Measurements from ENCODE around the gene FURIN. TPM values are rescaled to one million over a fixed set of nuclear protein-coding genes. Genes with fewer than 3 reads are reported as not detected.
"Not testable (repeated sequence)": the region's sequence is repeated elsewhere in the genome, so short reads cannot be mapped to it uniquely, and the experiment has no call there.

The FURIN gene
- 56.1 and 60.0 TPM in 2 replicates for total RNA-seq (2014; rRNA removed; shearing (Covaris generic))

DNA sequence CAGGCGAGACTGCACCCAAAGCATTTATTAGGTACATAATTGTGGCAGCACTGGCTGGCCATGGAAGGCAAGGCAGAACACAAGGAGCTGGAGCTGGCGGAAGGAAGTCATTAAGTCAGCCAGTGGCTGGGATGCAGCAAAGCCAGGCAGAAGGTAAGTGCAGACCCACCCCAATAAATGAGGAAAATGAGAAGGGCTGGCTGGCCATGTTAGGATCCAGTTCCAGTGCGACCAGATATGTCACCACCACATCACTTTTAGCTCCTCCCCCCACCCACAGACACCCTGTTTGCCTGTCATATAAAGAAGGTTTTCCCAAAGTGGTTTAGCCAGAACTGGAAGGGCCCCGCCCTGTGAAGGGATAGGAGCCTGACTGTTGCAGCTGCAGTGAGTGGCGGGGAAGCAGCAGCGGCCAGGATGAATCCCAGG is at the start of gene FURIN:
FURIN (plus strand) TSS at position 328 of the 429 bp plus-strand sequence. CDS start 7,153 bp downstream, outside the sequence.
- peak; percentile 46 for DNase-seq (ENCODE audit: low spot score)

DNA sequence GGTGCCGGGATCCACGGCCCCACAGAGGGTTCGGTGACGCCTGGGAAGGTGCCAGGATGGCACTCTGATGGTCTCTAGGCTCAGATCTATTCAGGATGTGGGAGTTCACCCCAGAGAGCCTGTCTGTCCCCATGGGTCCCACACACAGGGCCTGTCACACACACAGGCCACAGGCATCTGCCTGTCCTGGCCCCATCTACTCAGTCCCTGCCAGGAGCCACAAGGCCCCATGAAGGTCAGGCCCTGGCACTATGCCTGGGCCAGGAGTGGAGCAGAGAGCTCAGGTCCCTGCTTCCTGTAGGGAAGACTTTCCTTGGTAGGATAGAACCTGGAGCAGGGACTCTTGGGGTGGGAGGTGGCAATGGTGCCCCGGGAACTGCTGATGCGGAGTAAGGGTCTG is 49.0 kb upstream of the FURIN start:
- no peak for DNase-seq (ENCODE audit: low spot score)

DNA sequence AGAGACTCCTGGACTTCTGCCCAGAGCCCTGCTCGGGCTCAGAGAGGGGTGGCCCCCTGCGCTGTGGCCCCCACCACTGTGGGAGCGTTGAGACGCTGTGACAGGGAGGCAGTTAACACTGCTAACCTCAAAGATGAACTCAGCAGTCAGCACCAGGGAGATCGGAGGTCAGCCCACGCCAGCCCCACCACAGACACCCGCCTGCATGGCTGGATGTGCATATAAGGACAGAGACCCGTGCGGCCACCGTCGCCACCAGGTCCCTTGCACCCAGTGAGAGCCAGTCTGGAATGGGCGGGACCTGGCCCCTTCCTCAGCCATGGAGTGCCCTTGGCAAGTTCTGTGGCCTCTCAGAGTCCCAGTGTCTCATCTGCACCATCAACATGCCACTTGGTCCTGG is 48.5 kb upstream of the FURIN start:
- DNase-seq (ENCODE audit: low spot score): no peak

DNA sequence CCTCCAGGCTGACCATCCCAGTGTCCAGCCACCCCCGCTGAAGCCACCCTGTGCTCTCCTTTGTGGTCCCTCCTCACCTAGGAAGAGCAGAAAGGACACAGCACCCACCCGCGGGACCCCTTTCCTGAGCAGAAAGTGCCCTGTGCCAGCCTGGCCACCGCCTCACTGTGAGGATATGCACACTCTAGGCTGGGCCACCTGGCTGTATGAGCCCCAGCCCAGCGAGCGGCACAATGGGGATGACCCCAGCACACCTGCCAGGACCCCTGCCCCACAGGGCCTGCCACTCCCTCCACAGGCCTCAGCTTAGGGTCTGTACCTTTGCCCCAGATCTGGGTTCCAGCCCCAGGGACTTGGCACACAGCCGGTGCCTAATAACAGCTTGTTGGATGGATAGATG is 47.9 kb upstream of the FURIN start:
- no peak for DNase-seq (ENCODE audit: low spot score)

DNA sequence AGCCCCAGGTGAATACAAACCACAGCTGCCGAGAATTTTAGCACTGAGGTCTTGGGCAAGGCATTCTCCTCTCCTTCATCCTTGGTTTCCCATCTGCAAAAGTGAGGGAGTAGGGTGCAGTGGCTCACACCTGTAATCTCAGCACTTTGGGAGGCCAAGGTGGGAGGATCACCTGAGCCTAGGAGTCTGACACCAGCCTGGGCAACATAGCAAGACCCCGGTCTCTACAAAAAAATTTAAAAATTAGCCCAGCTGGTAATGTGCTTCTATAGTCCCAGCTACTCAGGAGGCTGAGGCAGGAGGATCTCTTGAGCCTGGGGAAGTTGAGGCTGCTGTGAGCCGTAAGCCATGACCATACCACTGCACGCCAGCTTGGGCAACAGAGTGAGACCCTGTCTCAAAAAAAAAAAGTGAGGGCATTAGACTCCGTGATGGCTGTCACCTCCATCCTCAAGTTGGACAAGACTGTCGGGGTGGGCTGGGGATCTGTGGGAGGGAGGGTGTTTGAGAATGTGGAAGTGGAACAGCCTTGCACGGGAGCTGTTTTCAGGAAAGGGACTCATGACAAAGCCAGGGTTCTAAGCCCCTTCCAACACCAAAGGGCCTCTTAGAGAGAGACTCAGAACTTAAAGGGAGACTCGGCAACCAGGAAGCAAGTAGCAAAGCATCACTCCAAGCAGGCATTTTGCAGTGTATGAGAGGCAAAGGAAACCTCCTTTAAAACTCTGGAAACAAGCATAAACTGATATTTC is 46.0 kb upstream of the FURIN start:
- DNase-seq (ENCODE audit: low spot score): no peak

DNA sequence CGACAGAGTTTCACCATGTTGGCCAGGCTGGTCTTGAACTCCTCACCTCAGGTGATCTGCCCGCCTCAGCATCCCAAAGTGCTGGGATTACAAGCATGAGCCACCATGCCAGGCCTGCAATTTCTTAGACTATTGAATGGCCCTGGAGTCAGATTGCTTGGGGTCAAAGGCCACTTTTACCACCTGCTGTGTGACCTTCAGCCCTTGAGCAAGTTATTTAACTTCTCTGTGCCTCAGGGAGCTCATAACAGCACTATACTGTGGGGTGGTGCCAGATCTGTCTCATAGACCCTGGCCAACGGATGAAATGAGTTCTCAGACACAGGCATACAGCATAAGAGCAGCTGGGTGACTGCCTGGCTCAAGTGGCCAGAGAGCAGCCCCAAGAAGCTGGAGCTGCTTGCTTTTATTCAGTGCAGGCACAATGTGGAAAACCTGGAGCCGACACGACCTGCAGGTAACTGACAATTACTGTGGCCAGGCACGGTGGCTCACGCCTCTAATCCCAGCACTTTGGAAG is 44.9 kb upstream of the FURIN start:
- DNase-seq (ENCODE audit: low spot score): no peak

DNA sequence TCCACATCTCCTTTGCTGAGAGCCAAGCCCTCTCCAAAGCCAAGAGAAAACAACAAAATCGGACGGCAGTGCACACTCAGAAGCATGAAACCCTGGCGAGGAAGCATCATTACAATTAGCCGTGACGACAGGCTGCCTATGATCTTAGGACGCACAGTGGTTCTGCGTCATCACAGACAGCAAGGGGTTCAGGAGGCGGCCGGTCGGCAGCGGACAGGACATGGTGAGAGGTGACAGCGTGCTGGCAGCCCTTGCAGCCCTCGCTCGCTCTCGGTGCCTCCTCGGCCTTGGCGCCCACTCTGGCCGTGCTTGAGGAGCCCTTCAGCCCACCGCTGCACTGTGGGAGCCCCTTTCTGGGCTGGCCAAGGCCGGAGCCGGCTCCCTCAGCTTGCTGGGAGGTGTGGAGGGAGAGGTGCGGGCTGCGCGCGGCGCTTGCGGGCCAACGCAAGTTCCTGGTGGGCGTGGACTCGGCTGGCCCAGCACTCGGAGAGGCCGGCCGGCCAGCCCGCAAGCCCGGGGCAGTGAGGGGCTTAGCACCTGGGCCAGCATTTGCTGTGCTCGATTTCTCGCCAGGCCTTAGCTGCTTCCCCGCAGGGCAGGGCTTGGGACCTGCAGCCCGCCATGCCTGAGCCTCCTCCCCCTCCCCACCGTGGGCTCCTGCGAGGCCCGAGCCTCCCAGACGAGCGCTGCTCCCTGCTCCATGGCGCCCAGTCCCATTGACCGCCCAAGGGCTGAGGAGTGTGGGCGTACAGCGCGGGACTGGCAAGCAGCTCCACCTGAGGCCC is 43.1 kb upstream of the FURIN start:
- DNase-seq (ENCODE audit: low spot score): not testable (repeated sequence)

DNA sequence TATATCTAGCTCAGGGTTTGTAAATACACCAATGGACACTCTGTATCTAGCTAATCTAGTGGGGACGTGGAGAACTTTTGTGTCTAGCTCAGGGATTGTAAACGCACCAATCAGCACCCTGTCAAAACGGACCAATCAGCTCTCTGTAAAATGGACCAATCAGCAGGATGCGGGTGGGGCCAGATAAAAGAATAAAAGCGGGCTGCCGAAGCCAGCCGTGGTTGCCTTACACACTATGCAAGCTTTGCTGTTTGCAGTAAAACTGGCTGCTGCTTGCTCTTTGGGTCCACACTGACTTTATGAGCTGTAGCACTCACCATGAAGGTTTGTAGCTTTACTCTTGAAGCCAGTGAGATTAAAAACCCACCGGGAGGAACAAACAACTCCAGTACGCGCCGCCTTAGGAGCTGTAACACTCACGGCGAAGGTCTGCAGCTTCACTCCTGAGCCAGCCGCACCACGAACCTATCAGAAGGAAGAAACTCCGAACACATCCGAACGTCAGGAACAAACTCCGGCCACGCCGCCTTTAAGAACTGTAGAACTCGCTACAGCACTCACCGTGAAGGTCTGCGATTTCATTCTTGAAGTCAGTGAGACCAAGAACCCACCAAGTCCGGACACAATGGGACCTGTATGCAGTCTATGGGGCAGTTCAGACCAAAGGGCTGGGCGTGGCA is 42.0 kb upstream of the FURIN start:
- not testable (repeated sequence) for DNase-seq (ENCODE audit: low spot score)

DNA sequence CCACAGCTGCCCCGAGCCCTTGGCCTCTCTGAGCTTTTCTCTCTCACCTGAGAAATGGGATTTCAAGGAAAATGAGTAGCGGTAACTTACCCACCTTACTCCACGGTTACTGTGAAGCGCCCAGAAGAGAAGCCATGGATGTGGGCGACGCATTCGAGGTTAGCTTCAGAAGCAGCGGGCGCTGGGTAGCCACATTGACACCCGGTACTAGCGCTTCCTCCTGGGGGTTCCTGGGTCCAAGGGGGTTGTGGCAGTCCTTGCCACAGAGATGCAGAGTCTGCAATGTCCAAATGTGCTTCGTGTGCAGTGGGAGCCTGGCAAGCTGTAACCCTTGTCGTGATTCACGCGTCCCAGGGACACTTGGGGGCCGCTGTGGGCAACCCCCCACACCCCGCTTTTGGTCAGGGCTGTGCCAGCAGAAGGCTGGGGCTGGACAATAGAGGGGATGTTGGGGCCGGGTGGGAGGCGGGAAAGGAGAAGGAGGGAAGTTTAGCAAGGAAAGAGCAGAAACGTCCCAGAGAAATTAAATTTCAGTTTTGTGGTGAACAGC is 41.4 kb upstream of the FURIN start:
- no peak for DNase-seq (ENCODE audit: low spot score)

DNA sequence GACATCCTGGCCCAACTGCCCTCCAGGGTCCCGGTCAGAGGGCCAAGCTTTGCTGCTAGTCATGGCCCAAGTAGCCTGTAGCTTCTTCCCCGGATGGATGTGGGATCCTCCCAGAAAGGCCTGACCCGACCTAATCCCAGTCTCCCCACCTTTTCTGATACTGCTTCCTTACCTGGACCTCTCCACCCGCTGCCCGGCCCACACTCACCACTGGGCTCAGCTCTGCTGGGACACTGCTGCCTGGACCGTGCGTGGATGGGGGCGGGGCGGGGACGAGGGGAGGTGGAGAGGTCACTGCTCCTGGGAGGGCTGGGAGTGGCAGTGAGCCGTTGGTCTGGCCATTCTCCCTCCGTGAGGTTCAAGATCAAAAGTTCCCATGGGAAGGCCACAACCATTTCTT is 40.3 kb upstream of the FURIN start:
- no peak for DNase-seq (ENCODE audit: low spot score)

DNA sequence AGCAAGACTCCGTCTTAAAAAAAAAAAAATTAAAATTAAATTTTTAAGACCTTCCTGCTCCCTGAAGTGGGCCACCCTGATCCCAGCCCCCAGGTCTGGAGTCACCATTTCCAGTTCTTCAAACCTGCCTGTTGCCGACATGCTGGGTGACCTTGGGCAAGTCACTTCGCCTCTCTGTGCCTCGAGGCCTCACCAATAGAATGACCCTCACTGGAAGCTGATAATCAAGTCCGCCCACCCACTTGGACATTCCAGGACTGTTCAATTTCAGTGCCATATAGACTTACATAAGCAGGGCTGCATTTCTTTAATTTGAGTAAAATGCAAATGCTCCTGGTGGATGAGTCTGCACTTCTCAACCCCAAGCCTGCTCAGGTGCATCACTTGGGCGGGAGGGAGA is 39.3 kb upstream of the FURIN start:
- DNase-seq (ENCODE audit: low spot score): no peak

DNA sequence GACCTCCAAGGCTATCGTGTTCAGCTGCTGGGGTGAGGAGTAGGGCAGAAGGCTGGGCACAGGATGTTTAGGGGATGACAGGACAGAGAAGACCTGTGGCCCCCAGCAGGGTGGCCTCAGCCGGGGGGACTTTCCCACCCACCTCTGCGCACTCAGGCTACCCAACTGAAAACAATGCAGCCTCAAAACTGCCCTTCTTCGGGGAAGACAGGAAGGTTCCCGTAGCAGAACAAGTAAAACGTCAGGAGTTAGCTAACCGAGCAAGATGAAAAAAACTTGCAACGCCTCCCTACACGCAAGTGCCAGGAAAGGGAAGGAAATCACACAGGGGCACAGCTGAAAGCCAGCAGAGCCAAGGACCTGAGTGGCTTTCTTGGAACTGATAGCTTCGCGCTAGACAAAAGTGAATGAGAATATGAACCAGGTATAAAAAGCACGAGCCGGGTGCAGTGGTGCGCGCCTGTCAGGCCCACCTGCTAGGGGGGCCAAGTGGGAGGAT is 38.4 kb upstream of the FURIN start:
- no peak for DNase-seq (ENCODE audit: low spot score)

DNA sequence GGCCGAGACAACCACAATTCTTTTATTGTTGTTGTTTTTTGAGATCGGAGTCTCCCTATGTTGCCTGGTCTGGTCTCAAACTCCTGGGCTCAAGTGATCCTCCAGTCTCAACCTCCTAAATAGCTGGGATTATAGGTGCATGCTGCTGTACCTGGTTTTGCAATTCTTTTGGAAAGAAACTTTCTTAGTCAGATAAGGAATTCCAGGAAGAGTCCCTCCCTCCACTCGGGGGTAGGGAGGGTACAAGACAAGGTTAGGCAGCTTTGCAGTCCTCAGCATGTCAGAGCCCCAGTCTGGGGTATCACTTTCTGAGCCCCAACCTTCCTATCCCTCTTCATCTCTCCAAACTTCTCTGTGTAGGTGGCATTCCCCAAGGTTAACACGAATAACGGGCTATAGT is 33.8 kb upstream of the FURIN start:
- no peak for DNase-seq (ENCODE audit: low spot score)

DNA sequence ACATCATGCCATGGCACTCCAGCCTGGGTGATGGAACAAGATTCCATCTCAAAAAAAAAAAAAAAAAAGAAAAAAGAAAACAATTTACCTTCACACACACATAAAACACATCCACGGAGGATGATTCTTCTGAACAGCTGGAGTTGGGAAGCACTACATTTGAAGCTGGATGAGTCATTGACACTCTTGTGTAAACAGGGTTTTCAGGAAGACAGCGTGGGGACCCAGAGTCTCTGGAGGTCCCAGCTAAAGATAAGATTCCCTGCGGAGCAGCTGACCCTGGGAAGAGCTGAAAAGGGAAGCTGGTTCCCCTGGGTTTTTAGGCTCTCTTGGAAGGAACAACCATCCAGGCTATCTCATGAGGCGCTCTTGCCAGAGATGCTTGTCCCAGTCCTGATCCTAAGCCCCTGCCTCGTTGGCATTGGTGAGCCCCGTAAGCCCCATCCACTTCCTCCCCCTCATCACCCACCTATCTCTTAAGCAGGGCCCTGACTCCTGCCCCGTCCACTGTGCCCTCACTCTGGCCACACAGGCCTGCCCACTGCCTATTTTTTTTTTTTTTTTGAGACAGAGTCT is 32.0 kb upstream of the FURIN start:
- peak; percentile 79 for DNase-seq (ENCODE audit: low spot score)

DNA sequence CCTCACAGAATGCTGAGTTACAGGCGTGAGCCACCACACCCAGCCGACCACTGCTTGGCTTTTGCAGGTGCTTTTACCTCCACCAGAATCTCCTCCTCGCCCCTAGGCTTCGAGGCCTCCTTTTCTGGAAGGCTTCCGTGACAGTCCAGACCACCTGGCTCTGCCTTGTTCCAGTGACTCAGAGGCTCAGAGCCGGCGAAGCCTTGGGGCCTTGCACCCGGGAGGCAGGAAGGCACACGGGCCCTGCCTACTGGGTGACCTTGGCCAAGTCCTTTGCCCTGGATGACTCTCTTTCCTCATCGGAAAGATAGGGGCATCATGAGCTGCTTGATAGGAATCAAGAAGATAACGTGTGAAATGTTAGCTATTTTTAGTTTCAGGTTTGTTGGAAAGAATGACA is 31.3 kb upstream of the FURIN start:
- no peak for DNase-seq (ENCODE audit: low spot score)

DNA sequence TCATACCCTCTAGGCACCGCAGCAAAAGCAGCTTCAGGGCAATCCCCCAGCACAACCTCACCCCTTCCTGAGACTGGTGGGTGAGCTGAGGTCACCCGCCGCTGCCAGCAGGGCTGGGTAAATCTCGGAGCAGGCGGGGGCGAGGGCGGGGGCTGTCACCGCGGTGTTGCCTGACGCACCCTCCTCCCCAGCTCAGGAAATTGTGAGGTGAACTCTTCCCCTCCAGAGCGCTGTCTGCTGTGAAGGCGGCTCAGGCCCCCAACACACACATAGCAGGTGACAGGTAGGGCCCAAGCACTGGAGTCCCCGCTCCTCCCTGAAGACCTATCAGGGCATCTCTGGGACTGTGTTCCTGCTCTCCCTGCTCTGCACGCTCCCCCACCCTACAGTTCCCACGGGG is 30.2 kb upstream of the FURIN start:
- DNase-seq (ENCODE audit: low spot score): no peak

DNA sequence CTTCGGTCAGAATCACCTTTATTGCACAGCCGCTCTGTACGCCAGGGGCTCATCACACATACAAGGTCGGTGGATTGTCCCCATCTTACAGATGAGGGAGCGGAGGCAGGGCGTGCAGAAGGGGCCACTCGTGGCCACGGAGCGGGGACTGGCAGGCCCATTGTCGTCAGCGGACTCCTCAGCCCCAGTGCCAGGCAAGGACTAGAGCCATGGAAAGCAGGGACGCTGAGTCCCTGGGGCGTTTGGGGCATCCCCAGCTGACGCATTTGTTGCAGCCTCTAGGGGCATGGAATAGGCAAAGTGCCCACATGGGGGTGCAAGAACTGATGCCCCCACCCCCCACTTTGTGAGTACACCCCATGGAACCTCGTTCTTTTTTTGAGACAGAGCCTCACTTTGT is 29.8 kb upstream of the FURIN start:
- no peak for DNase-seq (ENCODE audit: low spot score)

DNA sequence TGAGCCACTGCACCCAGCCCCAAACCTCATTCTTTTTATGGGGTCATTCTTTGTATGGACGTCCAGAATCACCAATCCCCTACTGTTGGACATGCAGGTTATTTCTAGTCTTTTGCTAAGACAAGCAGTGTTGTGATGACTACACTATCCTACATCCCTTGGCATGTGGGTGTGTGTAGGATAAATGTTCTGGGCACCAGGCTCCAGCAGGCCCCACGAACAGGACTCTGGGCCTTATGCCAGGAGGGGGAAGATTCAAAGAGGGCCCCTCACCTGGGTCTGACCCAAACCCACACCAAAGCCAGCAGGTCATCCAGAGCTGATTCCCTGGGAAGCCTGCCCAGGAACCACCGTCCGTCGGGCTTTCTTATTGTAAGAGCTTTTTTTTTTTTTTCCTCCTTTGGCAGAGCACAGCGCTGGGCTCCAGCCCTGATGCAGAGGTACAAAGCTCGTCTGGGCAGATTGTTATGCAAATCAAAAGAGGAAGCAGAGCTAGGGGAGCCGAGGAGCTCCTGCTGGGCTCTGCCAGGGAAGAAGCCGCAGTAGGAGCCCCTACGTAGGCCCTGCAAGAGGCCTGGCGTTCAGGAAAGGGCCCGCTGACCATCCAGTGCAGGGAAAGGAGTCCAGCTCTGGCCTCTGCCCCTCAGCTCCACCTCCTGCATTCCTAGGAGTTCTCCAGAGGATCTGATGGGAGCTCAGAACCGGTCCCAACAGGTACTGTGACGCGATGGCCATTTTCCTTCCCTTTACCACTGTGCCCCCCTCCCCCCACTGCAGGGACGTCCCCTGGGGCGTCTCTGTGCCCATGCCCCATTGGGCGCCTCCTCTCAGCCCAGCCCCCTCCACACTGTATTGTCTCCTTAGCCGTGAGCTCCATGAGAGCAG is 29.0 kb upstream of the FURIN start:
- DNase-seq (ENCODE audit: low spot score): peak; percentile 41

DNA sequence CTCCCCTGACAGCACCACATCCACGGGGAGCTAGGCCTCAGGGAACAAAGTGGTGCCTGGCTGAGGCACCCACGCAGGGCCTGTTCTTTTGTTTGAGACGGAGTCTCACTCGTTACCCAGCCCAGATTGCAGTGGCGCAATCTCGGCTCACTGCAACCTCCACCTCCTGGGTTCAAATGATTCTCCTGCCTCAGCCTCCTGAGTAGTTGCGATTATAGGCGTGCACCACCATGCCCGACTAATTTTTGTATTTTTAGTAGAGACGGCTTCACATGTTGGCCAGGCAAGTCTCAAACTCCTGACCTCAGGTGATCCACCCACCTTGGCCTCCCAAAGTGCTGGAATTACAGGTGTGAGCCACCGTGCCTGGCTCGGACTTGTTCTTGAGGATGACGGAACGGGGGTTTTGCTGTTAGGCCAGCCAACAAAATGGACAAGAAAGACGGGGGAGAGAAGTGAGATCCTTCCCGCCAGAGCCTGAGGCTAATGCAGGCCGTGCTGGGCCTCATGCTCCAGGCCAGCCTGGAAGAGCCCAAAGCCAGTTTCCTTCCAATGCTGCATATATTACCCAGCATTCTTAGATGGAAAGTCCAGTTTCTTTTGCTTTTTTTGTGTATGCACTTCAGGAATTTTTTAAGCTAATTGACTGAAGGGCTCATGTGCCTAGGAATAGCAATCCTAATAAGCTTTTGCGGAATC is 28.1 kb upstream of the FURIN start:
- DNase-seq (ENCODE audit: low spot score): no peak

DNA sequence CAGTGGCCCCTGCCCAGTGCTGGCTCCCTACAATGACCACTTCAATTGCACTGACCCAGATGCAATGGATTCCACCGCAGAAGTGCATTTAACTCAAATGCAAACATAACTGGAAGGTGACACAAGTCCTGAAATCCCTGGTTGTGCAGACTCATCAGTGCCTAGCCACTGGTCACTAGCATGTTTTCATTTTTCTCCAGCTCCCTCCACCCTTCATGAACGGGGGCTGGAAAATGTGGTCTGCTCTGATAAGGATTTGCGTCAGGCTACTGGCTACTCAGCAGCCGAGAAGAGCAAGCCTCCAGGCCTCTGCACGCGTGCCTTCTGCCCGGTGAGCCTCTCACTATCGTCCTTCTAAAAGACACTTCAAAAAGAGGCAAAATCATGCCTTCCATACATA is 27.4 kb upstream of the FURIN start:
- no peak for DNase-seq (ENCODE audit: low spot score)
